NCI-H524 (cell line): ENCODE results near the gene CDHR5.

Source experiments
- DNase-seq, 2 experiments: peaks; one replicate each; lab custom pipeline; 2025; lab: John Stamatoyannopoulos, UW

Gene CDHR5

GRCh38 chr11:586376-587316 is 38.1 kb downstream of the CDHR5 start:
- no peak for DNase-seq

- no peak for DNase-seq
Measured at GRCh38 chr11:584287-584686, 40.5 kb downstream of the CDHR5 start.

DNA sequence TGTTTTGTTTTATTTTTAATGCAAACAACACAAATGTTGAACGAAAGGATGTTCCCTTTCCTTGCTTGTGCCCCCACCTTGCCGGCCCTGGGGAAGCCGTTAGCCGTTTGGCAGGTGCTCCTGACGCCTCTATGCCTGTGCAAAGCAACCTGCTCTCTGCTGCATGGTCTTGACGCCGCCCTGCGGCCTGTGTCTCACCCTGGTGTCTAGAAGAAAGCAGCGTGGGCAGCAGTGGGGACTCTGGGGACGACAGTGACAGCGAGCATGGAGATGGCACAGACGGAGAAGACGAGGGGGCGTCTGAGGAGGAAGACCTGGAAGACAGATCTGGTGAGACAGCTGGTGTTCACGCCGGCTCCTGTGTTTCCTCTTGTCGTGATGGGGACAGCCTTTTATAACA is 43.0 kb downstream of the CDHR5 start:
- no peak for DNase-seq

- DNase-seq = no peak
Measured at GRCh38 chr11:581342-581741, 43.4 kb downstream of the CDHR5 start.

DNA sequence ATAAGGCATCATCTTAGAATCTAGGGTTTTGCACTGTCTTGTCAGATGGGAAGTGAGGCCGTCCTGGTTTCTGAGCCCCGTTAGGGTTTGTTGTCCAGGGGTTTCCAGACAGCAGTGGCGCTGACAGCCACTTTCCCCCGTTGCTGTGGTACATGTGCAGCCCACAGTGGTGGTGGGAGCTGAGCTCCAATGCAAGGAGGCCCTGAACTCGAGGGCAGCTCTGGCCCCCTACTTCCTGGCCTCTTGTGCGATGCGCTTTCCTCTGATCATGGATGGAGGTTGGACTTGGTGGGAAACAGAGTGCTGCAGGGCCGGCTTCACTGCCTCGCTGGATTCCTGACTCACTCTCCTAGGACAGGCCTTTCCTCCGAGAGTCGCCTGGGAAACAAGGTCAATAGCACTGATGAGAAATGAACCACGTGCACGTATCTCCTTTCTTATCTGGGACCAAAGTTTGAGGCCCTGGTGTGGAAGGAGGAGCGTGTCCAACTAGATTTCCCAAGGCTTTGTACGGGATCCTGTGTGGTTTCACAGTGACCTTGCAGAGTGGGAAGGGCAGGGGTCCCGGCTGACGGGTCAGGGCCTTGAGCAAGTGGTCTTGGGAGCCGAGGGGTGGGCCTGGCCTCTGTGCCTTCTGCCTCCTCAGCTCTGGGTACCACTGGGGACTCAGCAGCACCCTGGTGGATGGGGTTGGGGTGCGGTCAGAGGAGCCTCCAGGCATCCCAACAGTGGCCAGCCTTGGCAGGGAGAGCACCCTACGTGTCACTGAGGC is 44.7 kb downstream of the CDHR5 start:
- no peak for DNase-seq

- no peak for DNase-seq
Measured at GRCh38 chr11:578276-579035, 46.3 kb downstream of the CDHR5 start.

GRCh38 chr11:577611-577894 is 47.2 kb downstream of the CDHR5 start:
- no peak for DNase-seq

DNA sequence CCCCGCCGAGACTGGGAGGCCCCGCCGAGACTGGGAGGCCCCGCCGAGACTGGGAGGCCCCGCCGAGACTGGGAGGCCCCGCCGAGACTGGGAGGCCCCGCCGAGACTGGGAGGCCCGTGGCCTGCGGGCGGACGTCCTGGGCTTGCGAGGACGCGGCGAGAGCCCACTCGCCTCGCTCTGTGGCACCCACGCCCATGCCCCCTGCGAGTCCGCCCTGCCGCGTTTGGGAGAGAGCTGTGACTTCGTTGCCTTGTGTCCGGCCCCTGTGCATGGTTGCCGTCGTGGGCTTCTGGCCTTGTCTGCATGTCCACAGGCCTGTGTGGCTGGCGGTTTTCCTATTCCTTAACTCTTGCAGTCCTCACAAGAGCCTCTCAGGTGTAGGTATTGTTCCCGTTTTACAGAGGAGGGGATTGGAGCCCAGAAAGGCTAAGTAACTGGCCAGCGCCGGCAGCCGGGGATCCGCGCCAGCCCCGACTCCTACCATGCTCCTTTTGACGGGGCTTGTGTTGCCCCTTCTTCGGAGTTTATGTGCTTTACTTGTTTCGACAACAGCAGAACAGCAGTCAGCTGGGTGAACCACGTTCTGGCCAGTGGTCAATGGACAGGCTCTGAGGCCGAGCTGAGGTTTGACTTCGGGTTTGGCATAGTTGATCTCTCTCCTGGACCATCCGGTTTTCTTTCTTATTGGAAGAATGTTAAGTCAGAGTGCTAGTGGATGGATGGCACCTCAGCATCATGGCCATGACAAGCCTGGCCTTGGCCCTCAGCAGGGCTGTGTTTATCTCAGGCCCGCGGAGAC is 47.7 kb downstream of the CDHR5 start:
- DNase-seq = no peak

DNA sequence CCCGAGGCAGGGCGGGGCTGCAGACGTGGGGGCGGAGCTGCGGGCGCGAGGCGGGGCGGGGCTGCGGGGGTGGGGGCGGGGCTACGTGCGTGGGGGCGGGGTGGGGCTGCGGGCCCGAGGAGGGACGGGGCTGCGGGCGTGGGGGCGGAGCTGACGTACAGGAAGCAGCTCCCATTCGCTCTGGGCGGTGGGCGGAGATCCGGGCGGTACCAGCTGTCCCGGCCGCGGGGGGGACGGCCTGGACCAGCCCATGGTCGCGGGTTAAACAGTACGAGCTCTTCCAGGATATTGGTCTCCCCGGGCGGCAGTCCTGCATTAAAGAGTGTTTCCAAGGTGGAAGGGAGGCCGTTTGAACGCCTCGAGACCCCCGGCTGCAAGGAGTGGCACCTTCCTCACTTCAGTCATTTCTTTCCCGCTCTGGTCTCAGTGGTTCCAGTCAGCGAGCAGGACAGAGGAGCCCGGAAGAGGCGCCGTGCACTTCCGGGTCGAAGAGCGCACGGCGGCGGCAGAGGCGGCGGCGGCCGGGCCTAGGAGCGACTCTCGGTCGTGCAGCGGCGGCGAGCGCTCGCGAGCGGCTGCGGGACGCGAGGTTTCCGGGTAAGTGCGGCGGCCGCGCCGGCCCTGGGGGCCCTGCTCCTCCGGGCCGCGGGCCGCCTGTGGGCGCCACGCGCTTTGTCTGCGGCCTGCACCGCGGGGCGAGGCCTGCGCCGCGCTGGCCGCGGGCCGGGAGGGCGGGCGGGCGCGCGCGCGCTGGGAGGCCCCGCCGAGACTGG is 48.6 kb downstream of the CDHR5 start, which contains the start of gene PHRF1:
Gene PHRF1 (plus strand): TSS at position 475 of the 773 bp plus-strand sequence. CDS start 5,043 bp downstream, outside the sequence.
- DNase-seq = peak; percentile 87 to 88

DNA sequence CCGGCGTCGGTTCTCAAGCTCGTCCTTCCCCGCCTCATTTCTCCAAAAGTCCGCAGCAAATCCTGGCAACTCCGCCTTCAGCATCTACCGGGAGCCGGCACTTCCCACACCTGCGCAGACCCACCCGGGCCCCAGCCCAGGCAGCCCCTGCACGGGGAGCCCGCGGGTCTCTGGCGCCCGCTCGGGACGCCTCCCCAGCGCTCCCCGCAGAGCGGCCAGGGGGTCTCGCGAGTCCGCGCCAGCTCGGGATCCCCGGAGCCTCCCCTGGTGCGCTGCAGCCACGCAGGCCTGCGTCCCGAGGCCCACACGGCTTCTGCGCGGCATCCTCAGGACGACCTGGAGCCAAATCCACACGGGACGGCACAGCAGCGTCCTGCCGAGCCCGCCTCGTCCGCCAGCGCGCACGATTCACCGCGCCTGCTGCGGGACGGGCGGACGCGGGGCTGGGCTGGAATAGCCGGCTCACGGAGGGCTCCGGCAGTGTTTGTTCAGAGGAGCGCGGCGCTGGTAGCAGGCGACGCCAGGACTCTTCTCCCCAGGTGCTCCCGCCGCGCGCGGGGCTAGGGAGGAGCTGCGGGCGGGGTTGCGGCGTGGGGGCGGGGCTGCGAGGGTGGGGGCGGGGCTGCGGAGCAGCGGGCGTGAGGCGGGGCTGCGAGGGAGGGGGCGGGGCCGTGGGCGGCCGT is 49.3 kb downstream of the CDHR5 start:
- DNase-seq = peak in 1 of 2 experiments; percentile 77

DNA sequence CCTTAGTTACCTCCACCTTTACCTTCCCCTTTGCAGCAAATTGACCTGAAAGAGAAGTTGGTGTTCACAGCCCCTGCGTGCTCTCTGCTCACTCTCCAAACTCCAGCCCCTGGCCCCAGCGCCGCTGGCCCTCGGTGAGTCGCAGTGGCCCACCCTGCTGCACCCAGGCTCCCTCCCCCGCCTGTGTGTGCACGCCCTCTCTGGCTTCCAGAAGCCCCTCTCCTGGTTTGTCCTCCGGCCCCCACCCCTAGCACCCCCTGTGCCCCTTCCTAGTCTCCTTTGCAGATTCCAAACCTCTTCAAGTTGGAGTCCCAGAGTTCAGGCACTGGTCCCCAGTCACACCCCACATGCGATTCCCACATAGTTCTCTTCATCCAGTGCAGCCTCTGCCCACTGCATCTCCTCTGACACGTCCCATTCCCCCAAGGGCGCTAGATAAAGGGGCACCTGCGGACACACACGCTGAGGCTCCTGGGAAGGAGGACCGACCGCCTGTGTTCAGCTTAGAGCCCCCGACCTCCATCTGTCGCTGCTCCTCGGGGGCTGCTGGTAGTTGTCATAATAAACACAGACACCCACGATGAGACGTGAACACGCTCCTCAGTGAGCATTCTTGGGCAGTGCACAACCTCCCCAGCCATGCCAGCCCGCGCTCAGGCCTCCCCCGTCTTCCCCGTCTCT is 50.0 kb downstream of the CDHR5 start:
- DNase-seq = peak in 1 of 2 experiments; percentile 54

- peak in 1 of 2 experiments; percentile 39 for DNase-seq
Measured at GRCh38 chr11:574031-574570, 50.7 kb downstream of the CDHR5 start.

DNA sequence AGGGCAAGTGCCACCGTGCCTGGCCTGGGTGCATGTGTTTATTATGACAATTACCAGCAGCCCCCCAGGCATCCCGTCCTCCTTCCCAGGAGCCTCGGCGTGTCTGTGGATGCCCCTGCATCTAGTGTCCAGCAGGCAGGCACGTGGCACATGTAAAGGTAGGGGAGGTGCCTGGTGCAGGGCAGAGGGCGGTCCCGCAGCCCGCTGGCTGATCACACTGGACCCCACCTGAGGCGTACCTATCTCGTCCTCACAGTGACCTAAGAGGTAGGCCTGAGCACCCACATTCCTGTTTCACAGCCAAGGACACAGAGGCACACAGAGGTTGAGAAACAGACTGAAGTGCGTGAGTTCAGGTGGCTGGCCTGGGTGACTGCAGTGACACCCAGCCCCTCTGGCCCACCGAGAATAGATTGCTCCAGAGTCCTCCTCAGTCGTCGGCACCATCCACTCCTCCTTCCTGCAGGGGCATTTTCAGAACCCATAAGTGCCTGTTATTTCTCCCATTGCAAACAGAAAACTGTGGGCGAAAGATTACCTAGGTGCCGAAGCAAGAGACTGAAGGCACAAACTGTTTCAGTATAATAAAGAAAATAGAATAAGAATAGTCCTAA is 51.5 kb downstream of the CDHR5 start:
- DNase-seq = no peak

GRCh38 chr11:571802-572185 is 53.0 kb downstream of the CDHR5 start:
- no peak for DNase-seq

DNA sequence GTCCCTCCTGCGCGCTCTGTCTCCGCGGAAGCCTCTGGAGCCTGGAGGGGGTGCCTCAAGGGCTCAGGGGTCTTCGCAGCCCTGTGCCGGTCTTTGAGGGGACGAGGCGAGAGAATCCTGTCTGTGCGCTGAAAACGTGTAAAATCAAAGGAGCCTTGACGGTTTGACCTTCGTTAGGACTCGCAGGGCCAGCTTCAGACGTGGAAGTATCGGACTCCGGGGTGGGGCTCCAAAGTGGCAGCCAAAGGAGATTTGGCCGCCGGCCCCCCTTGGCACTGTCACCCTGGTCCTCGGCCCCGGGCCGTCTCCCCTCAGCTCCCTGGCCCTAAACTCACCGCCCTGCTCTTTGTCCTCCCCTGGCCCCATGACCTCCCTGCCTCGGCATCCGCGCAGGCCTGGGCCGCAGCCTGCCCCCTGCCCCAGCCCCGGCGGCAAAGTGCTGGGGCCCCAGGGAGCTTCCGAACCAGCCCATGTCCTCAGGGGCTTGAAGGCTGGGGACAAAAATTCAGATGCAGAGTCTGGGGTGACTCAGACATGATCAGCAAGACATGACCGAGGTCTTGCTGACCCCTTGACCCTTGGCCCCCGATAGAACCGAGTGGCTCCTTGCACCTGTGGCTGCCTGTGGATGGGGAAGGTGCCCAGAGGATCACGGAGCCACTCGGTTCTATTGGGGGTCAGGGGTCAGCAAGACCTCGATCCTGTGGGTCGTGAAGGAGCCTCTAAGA is 55.4 kb downstream of the CDHR5 start:
- DNase-seq = no peak

DNA sequence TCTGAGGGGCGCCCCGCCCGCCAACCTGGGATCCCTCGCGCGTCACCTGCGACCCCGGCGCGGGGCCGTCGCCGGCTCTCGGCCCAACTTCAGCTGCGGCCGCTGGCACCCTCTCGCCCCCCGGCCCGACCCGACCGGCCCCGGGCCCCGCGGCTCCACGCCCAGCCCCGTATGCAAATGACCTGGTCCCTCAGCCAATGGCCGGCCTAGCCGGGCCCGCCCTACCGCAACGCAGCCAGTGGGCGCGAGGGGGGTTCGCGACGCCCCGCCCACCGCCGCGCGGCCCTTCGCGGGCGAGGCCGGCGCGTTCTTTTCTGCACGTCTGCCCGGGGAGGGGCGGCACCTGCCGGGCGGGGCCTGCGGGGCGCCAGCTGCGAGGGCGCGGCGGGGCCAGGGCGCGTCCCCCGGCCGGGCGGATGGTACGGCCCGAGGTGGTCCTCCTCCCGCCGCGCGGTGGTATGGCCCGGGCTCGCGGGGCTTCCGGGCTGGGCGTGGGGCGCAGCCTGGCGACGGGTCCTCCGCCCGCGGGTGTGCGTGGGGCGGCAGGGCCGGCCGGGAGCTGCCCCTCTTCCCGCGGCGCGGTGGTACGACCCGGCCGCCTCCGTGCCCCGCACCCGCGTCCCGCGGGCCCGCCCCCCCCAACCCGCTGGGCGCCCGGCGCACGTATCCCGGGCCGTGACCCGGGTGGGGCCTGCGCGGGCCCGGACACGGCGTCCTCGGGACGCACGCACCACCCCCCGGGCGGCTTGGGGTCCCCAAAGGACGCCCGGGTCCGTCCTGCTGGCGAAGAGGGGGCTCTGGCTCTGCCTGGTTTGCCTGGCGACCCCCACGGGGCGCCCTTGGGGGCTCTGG is 56.2 kb downstream of the CDHR5 start:
- peak; percentile 75 to 94 for DNase-seq

- peak in 1 of 2 experiments; percentile 62 for DNase-seq
Measured at GRCh38 chr11:567629-568292, 57.0 kb downstream of the CDHR5 start.
